HepG2 (cell line): Measurements from ENCODE around the gene PTPA. TPM values are rescaled to one million over a fixed set of nuclear protein-coding genes. Genes with fewer than 3 reads are reported as not detected.
"Not testable (repeated sequence)": the region's sequence is repeated elsewhere in the genome, so short reads cannot be mapped to it uniquely, and the experiment has no call there.

Source experiments
- ATAC-seq: fragments of 200-7000 bp; cut with Tn5 transposase; 3 replicates; pipeline ENCODE4 v1.9.1; 2020; ENCODE audit warnings: mild to moderate bottlenecking, moderate library complexity
- BruUV-seq: library from RNA; stranded (reverse); fragments of 400-500 nt; replicated peaks from 2 replicates; lab custom pipeline; 2021; lab: Mats Ljungman, UMichigan
- CTCF ChIA-PET: fragments of 300-600 bp; formaldehyde crosslinking; extraction: SDS; loops from one replicate; lab custom pipeline; 2021; ENCODE audit warnings: low total read pairs, inconsistent platforms, low intra/inter-chr PET ratio; lab: Yijun Ruan, JAX
- POLR2A ChIA-PET: fragments of 350-600 bp; sonication (Branson Sonifier 250); formaldehyde crosslinking; loops from one replicate; lab custom pipeline; 2020; ENCODE audit warnings: antibody characterized with exemption, inconsistent platforms; lab: Yijun Ruan, JAX
- DNase-seq: peaks from one replicate; pipeline ENCODE4 v3.0.0-alpha.2; 2015; ENCODE audit warnings: low spot score
- FAIRE-seq: peaks from 3 replicates; lab custom pipeline; 2011; peaks lifted over from hg19 to GRCh38; lab: Jason Lieb, UNC
- H2AFZ ChIP-seq: one replicate; pipeline ENCODE4 v1.6.1; 2011; ENCODE audit warnings: low read length, inconsistent platforms
- H3K27ac ChIP-seq: fragments of 300-600 bp; 3 replicates; pipeline ENCODE4 v1.8.0; 2011; ENCODE audit warnings: mixed run types, mild to moderate bottlenecking, mixed read lengths, low read length, inconsistent platforms; ENCODE audit not compliant: insufficient read depth; ENCODE audit errors: extremely low read length
- H3K27me3 ChIP-seq, 2 experiments: fragments of 200-600 bp in 1 of 2; 2 replicates in 1 of 2; 3 replicates in 1 of 2; pipeline versions ENCODE4 v1.6.0 to v1.8.0; 2011; ENCODE audit warnings: low read length in 2 of 2, mild to moderate bottlenecking in 2 of 2, moderate library complexity in 2 of 2, inconsistent platforms in 1 of 2; ENCODE audit not compliant: insufficient read depth in 2 of 2, control insufficient read depth in 1 of 2
- H3K36me3 ChIP-seq, 2 experiments: fragments of 200-600 bp in 1 of 2; replicated peaks in 1 of 2; 2 replicates in 1 of 2; 3 replicates in 1 of 2; pipeline versions ENCODE4 v1.5.1 to v1.8.0; 2011; ENCODE audit warnings: low read length in 2 of 2, inconsistent platforms in 1 of 2; ENCODE audit not compliant: insufficient read depth in 2 of 2, control insufficient read depth in 1 of 2
- H3K4me1 ChIP-seq: 2 replicates; pipeline ENCODE4 v1.5.1; 2012; ENCODE audit warnings: low read length, inconsistent platforms; ENCODE audit not compliant: insufficient read depth
- H3K4me2 ChIP-seq: 2 replicates; pipeline ENCODE4 v1.6.0; 2011; ENCODE audit warnings: low read depth, low read length, inconsistent platforms
- H3K4me3 ChIP-seq, 3 experiments: fragments of 200-600 bp in 1 of 3; sonication (generic), shearing (Covaris generic) in 1 of 3; replicated peaks in 1 of 3; 2 replicates each; pipeline ENCODE4 v1.5.1; 2011 to 2016; ENCODE audit warnings: low read length in 3 of 3, inconsistent platforms in 2 of 3, low read depth in 2 of 3, mild to moderate bottlenecking in 2 of 3, control low read depth in 1 of 3, mixed read lengths in 1 of 3; ENCODE audit not compliant: insufficient read depth in 1 of 3
- H3K79me2 ChIP-seq: one replicate; pipeline ENCODE4 v1.6.1; 2011; ENCODE audit warnings: low read length, inconsistent platforms; ENCODE audit not compliant: insufficient read depth
- H3K9ac ChIP-seq: 2 replicates; pipeline ENCODE4 v1.6.0; 2011; ENCODE audit warnings: mild to moderate bottlenecking, low read depth, low read length, inconsistent platforms; ENCODE audit not compliant: insufficient read depth
- H3K9me3 ChIP-seq: 2 replicates; pipeline ENCODE4 v1.5.1; 2012; ENCODE audit warnings: mild to moderate bottlenecking, low read length
- H4K20me1 ChIP-seq: 2 replicates; pipeline ENCODE4 v1.6.0; 2011; ENCODE audit warnings: inconsistent platforms, mild to moderate bottlenecking, low read length, moderate library complexity; ENCODE audit not compliant: insufficient read depth
- CBX1 ChIP-seq: IDR thresholded peaks from one replicate; pipeline ENCODE4 v1.6.1; 2016; ENCODE audit warnings: antibody characterized with exemption, low read depth
- CENPT ChIP-seq: sonication (generic); formaldehyde crosslinking; IDR thresholded peaks from 2 replicates; pipeline ENCODE4 v1.8.0; 2022; ENCODE audit warnings: low read depth, mild to moderate bottlenecking, moderate library complexity, missing genetic modification reagents
- DNMT1 ChIP-seq: sonication (generic); formaldehyde crosslinking; IDR thresholded peaks from 2 replicates; pipeline ENCODE4 v1.5.1; 2020; ENCODE audit warnings: mild to moderate bottlenecking, missing genetic modification reagents
- GMEB1 ChIP-seq: sonication (generic); formaldehyde crosslinking; IDR thresholded peaks from 2 replicates; pipeline ENCODE4 v1.5.1; 2020; ENCODE audit warnings: missing genetic modification reagents, mild to moderate bottlenecking, borderline replicate concordance
- JUNB ChIP-seq: sonication (generic); formaldehyde crosslinking; IDR thresholded peaks from 2 replicates; pipeline ENCODE4 v1.8.0; 2022; ENCODE audit warnings: missing genetic modification reagents, mild to moderate bottlenecking, borderline replicate concordance
- POLR2G ChIP-seq: fragments of 200-400 bp; formaldehyde crosslinking; IDR thresholded peaks from 2 replicates; pipeline ENCODE4 v1.6.1; 2018; ENCODE audit warnings: mild to moderate bottlenecking, low read depth, low read length, moderate library complexity
- SKIL ChIP-seq: sonication (generic); formaldehyde crosslinking; IDR thresholded peaks from 2 replicates; pipeline ENCODE4 v1.8.0; 2022; ENCODE audit warnings: missing genetic modification reagents, mild to moderate bottlenecking, moderate library complexity, borderline replicate concordance
- SMAD1 ChIP-seq: sonication (generic); formaldehyde crosslinking; IDR thresholded peaks from 2 replicates; pipeline ENCODE4 v1.4.0; 2020; ENCODE audit warnings: missing genetic modification reagents, low read depth, mild to moderate bottlenecking, borderline replicate concordance
- SNAI1 ChIP-seq: sonication (generic); formaldehyde crosslinking; IDR thresholded peaks from 2 replicates; pipeline ENCODE4 v1.5.0; 2020; ENCODE audit warnings: mild to moderate bottlenecking, missing genetic modification reagents, borderline replicate concordance
- ZMAT3 ChIP-seq: sonication (generic); formaldehyde crosslinking; conservative IDR thresholded peaks from 2 replicates; pipeline ENCODE4 v1.7.0; 2021; ENCODE audit warnings: missing genetic modification reagents
- ZNF296 ChIP-seq: sonication (generic); formaldehyde crosslinking; conservative IDR thresholded peaks from 2 replicates; pipeline ENCODE4 v1.5.0; 2020; ENCODE audit warnings: mild to moderate bottlenecking, missing genetic modification reagents
- ZNF644 ChIP-seq: IDR thresholded peaks from 2 replicates; pipeline ENCODE4 v1.6.1; 2016; ENCODE audit warnings: low read depth
- ZNF782 ChIP-seq: sonication (generic); formaldehyde crosslinking; IDR thresholded peaks from 2 replicates; pipeline ENCODE4 v1.4.0; 2020; ENCODE audit warnings: missing genetic modification reagents, mild to moderate bottlenecking, borderline replicate concordance
- WGBS: methylation state at CpG from one replicate; pipeline ENCODE4 v1.1.6; 2017; ENCODE audit warnings: low lambda C conversion rate; 5-methylcytosine and 5-hydroxymethylcytosine counted together
- in situ Hi-C: cut with HindIII; loops from 2 replicates; pipeline ENCODE4 v1.10.0; 2017; ENCODE audit warnings: low pct_unique_long_range_greater_than_20kb; ENCODE audit not compliant: extremely low pct_ligation_motif_present
- intact Hi-C: fragments of 100-400 bp; cut with micrococcal nuclease; formaldehyde crosslinking; loops from one replicate; pipeline ENCODE4 v1.10.0; 2022; ENCODE audit not compliant: unreplicated experiment
- polyA plus RNA-seq, 8 experiments: library from polyadenylated mRNA; depleted of rRNA in 3 of 8; stranded (reverse) in 7 of 8; unstranded in 1 of 8; fragments of >200 nt; fragmentation: Illumina TruSeq in 4 of 8; extraction: Trizol in 4 of 8; gene quantifications; 2 replicates each; pipeline versions ENCODE4 v1.2.1 to v1.2.3, GENCODE V29; 2011 to 2016; ENCODE audit warnings: low read depth in 4 of 8, missing spikeins in 1 of 8, mixed read lengths in 1 of 8; ENCODE audit not compliant: insufficient read depth in 1 of 8
- total RNA-seq, 5 experiments: library from RNA; depleted of rRNA; stranded (reverse); fragments of >200 nt; fragmentation: Illumina TruSeq; extraction: Trizol; gene quantifications; 2 replicates each; pipeline ENCODE4 v1.2.3, GENCODE V29; 2016; ENCODE audit warnings: low read depth in 1 of 5

PTPA gene
- total and polyA plus RNA-seq, 2 of the 13 experiments (the other 11 are each of a cell fraction or from before 2014, with no cell fraction given): 79.3 to 105 TPM

GRCh38 chr9:129128689-129129088 is 17.5 kb downstream of the PTPA start (continued):
- no peak for TF ChIP-seq ZNF644 (CRISPR knock-in tag)

- POLR2A ChIA-PET: interaction anchor here (1.4 kb wide), 1 partner anchor 10 kb away, joined by 3 read pairs; no protein-coding TSS in a partner anchor
- DNase-seq, H3K4me3 ChIP-seq, BruUV-seq, H3K27me3 ChIP-seq, FAIRE-seq, H3K9me3 ChIP-seq, CTCF ChIA-PET, H3K27ac ChIP-seq, H2AFZ ChIP-seq, H3K4me1 ChIP-seq, H3K9ac ChIP-seq, H3K79me2 ChIP-seq, H4K20me1 ChIP-seq, H3K4me2 ChIP-seq, intact Hi-C loops, ATAC-seq, in situ Hi-C loops: not testable (repeated sequence)
- WGBS: 96% methylated on average over 7 of the region's 7 CpGs
- peaks cover 18 to 78% of the 10 kb centered on the region in 2 experiments for H3K36me3 ChIP-seq
Observed at GRCh38 chr9:129130271-129130670, 19.1 kb downstream of the PTPA start.

GRCh38 chr9:129130791-129131190 is 19.6 kb downstream of the PTPA start:
- FAIRE-seq (no peak), ATAC-seq (no peak), DNase-seq (no peak)
- Histone ChIP-seq H3K9me3 (no peaks in the 10 kb centered on the region), H2AFZ (no peak overlapping the region), H3K27ac (no peak overlapping the region), H4K20me1 (no peaks in the 10 kb centered on the region), H3K4me1 (no peaks in the 10 kb centered on the region), H3K36me3 (peaks cover 17 to 77% of the 10 kb centered on the region in 2 experiments), H3K4me3 (no peak overlapping the region), H3K9ac (no peak overlapping the region), H3K79me2 (no peaks in the 10 kb centered on the region), H3K4me2 (no peak overlapping the region), H3K27me3 (no peaks in the 10 kb centered on the region)
- ChIA-PET CTCF (interaction anchor here (0.8 to 1.3 kb wide), 2 partner anchors 480 to 493 kb away, joined by 3 to 4 read pairs; no protein-coding TSS in a partner anchor), POLR2A (interaction anchor here (1.2 to 1.3 kb wide), 3 partner anchors 20 to 50 kb away, joined by 3 to 5 read pairs (median 4); partner anchors contain the start of genes CRAT, DOLPP1 and PTPA)
- intact Hi-C loops: no loop called here
- BruUV-seq: no TSS peak
- in situ Hi-C loops: no loop called here
- WGBS: 81% methylated on average over 3 of the region's 3 CpGs
- TF ChIP-seq SNAI1 (CRISPR knock-in tag) (no peak), POLR2G (no peak), GMEB1 (CRISPR knock-in tag) (no peak), ZMAT3 (CRISPR knock-in tag) (no peak), CBX1 (no peak), JUNB (no peak), SMAD1 (CRISPR knock-in tag) (no peak), DNMT1 (CRISPR knock-in tag) (no peak), CENPT (CRISPR knock-in tag) (no peak), ZNF782 (CRISPR knock-in tag) (no peak), SKIL (CRISPR knock-in tag) (no peak), ZNF296 (no peak)
